GM12878 (cell line): ENCODE results near the gene GRIN3A.

Experiments used
- CBFB ChIP-seq: IDR thresholded peaks from 2 replicates; pipeline ENCODE4 v1.6.1; 2016; ENCODE audit warnings: antibody characterized with exemption, low read depth
- CTCF ChIP-seq, 3 experiments: IDR thresholded peaks in 2 of 3; conservative IDR thresholded peaks in 1 of 3; 2 replicates each; pipeline ENCODE4 v1.5.1; 2011; ENCODE audit warnings: low read depth in 3 of 3, low read length in 3 of 3, mild to moderate bottlenecking in 3 of 3, control low read depth in 2 of 3, moderate library complexity in 2 of 3, inconsistent platforms in 1 of 3, mixed read lengths in 1 of 3; ENCODE audit not compliant: control insufficient read depth in 2 of 3, insufficient read depth in 1 of 3; ENCODE audit errors: extremely low read depth in 1 of 3
- ELK1 ChIP-seq: IDR thresholded peaks from 2 replicates; pipeline ENCODE4 v1.6.1; 2012; ENCODE audit warnings: low read depth, low read length, improper control_type of control experiment
- EP300 ChIP-seq, 2 experiments: fragments of 150-350 bp in 1 of 2; IDR thresholded peaks; 2 replicates each; pipeline ENCODE4 v1.6.1; 2011 to 2012; ENCODE audit warnings: low read depth in 2 of 2, low read length in 2 of 2, borderline replicate concordance in 1 of 2, improper control_type of control experiment in 1 of 2, inconsistent platforms in 1 of 2; ENCODE audit not compliant: control insufficient read depth in 1 of 2
- HDGF ChIP-seq: fragments of 450-650 bp; IDR thresholded peaks from 2 replicates; pipeline ENCODE4 v1.6.1; 2016; ENCODE audit warnings: antibody characterized with exemption
- KLF5 ChIP-seq: fragments of 450-650 bp; IDR thresholded peaks from 2 replicates; pipeline ENCODE4 v1.6.1; 2014; ENCODE audit warnings: mild to moderate bottlenecking; ENCODE audit not compliant: partially characterized antibody
- PAX5 ChIP-seq: IDR thresholded peaks from 2 replicates; pipeline ENCODE4 v1.6.1; 2011; ENCODE audit warnings: low read depth, low read length, borderline replicate concordance
- POLR2A ChIP-seq: IDR thresholded peaks from 2 replicates; pipeline ENCODE4 v1.6.1; 2011; ENCODE audit warnings: low read depth, mild to moderate bottlenecking, low read length
- RAD21 ChIP-seq: IDR thresholded peaks from 2 replicates; pipeline ENCODE4 v1.6.1; 2011; ENCODE audit warnings: mild to moderate bottlenecking, low read depth, low read length, moderate library complexity; ENCODE audit not compliant: insufficient read depth

DNA sequence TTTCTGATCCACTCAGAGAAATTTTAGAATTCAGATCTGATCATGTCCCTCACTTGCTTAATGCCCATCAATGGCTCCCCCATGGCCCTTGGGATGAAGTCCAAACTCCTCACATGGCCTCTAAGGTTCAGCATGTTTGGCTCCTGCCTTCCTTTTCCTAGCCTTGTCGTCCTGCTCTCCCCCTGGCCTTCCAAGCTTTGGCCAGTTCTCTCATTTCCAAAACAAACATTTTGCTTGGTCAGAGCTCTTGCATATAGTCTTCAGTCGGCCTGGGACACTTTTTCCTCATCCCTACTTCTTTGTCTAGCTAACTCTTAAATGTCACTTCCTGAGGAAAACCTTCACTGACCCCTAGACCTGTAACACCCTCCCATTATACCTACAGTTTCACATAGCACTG is 106.6 kb downstream of the GRIN3A start:
- TF ChIP-seq EP300 (IDR thresholded peaks at IDR 0.05; ENCODE audit: borderline replicate concordance in 1 of 2, control insufficient read depth in 1 of 2, low read depth in 2 of 2, low read length in 2 of 2): no peak
- no peak for TF ChIP-seq CTCF (IDR thresholded peaks at IDR 0.05 in 2 of 3, conservative IDR thresholded peaks at IDR 0.05 in 1 of 3; ENCODE audit: control insufficient read depth in 2 of 3, extremely low read depth in 1 of 3, insufficient read depth in 1 of 3, low read depth in 3 of 3, low read length in 3 of 3)
- TF ChIP-seq PAX5: no peak
- TF ChIP-seq HDGF: no peak
- no peak for TF ChIP-seq KLF5
- TF ChIP-seq RAD21: no peak
- no peak for TF ChIP-seq ELK1
- no peak for TF ChIP-seq POLR2A
- no peak for TF ChIP-seq CBFB
